HG02852 (cell line): ENCODE measurements around the gene TUBE1.
"Not testable (repeated sequence)": the region's sequence is repeated elsewhere in the genome, so short reads cannot be mapped to it uniquely, and the experiment has no call there.

Experiments
- ATAC-seq: cut with Tn5 transposase; IDR thresholded peaks from one replicate; pipeline ENCODE4 v1.9.1; 2021; ENCODE audit warnings: mild to moderate bottlenecking, moderate library complexity; ENCODE audit not compliant: unreplicated experiment

The TUBE1 gene

DNA sequence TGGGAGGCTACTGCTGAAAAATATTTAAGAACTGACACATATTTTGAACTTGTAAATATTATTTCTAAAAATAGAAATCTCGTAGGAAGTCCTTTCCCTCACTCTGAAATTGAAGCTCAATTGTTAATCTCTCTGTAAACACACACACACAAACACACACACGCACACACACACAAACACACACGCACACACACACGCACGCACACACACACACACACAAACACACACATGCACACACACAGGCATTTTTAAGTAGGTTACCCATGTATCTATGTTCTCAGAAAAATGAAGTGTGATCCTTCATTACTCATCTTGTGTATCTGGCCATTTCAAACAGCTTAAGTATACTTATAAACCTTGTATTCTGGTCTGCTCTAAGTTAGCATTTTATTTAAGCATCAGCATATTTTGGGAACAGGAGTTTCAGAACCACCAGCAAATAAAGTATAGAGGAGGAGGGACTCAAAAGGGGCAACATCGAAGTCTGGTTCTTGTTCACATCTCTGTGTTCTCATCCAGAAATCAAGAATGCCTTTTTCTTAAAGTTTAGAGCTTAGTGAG is 21.8 kb downstream of the TUBE1 start:
- ATAC-seq: no peak

DNA sequence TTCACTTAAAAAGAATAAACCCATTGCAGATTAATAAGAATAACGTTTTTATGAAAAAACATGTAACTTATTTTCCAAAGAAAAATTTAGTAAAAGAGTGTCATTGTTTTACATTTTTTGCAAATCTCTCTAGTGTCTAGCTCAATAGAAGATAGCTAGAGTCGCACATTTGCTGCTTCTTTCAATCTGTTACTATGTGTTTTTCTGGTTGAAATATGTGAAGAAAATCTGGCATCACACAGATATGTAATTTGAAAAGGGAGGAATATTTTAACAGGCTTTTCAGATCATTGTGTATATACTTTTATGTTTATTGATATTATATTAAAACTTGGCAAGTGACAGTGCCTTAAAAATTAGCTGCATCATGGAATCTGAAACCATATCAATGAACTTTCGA is 24.3 kb downstream of the TUBE1 start:
- ATAC-seq: no peak

DNA sequence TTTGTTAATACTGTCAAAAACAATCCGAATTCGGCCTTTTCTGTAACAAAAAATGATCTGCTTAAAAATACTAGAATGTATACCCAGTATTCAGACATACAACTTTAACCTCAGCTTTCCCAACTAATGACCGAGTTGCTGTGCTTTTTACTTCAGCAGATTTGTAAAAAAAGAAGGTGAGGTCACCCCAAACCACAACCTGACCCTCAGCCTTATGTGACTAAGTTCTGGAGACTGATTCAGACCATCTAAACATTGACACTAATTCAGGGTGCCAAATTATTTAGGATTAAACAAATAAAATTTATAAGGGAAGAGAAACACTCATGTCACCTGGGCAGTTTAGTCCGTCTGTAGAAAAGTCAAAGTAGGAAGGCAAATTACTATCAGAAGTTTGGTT is 25.7 kb downstream of the TUBE1 start:
- no peak for ATAC-seq

DNA sequence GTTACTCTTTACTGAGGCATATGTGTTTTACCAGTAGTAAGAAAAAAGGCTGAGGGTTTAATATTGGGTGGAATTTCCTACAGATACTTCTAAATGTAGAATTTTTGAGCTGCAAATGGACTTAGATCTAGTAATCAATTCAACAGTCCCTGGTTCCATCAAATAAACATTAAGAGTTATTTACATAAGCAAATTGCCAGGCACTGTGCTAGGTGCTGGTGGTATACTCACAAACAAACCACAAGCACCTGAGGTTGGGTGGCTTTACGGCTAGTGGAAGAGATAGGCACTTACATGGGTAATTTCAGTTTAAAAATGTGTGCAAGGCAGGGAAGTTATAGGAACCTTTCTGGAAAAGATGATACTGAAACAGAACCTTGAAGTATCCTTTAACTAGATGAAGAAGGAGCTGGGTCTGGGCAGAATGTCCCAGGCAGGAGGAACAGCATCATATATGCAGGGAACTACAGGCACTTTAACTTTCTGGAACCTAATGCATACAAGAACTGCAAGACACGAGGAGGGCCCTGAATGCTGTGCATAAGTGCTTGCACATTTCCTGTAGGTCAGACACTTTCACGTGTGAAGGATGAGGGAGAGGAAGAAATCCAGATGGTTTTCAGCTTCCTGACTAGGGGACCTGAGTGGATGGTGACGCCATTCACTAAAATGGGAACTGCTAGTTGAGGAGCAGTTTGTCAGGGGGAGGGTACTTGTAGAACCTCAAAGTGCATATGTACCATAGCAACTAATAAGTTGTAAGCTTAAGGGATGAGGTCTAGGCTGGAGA is 28.8 kb downstream of the TUBE1 start:
- no peak for ATAC-seq

DNA sequence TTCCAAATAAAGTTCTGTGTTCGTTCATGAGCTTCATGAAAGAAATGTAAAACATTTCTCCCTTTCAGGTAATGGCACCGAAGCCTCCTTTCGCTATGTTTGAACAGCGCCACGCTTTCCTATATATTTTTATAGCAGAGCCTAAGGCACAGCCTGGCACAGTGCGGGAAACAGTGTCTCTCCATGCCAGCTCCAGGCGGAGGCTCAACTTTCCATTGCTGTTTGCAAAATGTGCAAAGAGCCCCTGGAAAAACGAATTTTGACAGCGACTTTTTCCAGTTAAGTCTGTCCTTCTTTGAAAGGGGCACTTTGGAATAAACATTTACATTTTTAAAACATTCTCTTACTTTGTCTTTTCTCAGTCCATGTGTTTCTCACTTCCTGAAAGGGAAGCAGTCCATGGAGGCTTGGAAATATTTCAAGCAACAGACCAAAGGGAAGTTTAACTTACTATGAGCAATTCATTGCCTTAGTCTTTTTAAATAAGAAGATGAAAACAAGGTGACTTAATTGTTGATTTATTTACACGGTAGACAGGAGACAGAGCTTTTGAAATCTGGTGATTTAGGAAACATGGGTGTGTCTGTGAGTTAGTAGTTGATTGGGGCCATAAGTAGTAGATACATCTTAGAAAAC is 32.6 kb downstream of the TUBE1 start:
- ATAC-seq: no peak

DNA sequence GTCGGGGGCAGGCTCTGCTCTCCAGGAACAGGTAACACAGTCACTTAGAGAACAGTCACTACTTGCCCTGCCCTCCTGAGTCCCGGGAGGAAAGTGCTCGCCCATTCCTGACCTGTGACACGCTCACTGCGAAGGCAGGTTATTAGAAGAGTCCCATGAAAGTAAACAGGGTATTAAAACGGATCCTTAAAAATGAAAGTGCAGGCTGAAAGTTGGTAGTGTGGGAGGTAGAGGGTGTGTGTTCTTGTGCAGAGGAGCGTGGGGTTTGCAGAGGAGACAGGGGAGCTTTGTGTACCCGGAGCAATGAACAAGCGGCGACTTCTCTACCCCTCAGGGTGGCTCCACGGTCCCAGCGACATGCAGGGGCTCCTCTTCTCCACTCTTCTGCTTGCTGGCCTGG is 33.3 kb downstream of the TUBE1 start, which contains the start of gene CCN6:
CCN6 (plus strand) TSS at position 104 of the 400 bp plus-strand sequence; CDS start at position 358, 254 bp downstream.
- no peak for ATAC-seq

DNA sequence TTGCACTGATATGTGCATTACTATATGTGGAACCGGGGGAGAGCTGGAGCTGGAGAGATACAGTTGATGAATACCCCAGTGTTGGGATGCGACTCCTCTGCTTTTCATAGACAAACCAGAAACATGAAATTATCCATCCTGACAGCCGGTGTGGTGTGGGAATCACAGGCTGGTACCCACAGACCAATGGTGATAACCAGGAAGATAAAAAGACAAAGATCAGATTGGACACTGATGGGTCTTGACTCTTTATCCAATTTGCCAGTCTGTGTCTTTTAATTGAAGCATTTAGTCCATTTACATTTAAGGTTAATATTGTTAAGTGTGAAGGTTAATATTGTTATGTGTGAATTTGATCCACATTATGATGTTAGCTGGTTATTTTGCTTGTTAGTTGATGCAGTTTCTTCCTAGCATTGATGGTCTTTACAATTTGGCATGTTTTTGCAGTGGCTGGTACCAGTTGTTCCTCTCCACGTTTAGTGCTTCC is 36.0 kb downstream of the TUBE1 start:
- ATAC-seq: not testable (repeated sequence)

DNA sequence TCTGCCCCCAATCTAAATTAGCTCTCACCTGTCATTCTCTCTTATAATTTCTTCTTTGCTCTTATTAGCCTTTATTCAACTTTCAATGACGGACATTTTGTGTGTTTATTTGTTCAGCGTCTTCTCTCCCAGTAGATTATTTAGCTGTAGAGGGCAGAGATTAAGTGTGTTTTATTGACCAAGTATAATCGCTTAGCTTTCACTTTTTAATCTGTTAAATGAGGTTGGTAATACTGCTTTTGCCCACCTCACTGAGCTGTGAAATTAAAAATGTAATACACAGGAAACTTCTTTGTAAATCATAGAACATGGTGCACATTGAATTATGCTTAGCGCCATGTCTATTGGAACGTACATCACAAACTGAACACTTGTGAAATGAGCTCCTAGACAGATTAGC is 36.9 kb downstream of the TUBE1 start:
- ATAC-seq: no peak

DNA sequence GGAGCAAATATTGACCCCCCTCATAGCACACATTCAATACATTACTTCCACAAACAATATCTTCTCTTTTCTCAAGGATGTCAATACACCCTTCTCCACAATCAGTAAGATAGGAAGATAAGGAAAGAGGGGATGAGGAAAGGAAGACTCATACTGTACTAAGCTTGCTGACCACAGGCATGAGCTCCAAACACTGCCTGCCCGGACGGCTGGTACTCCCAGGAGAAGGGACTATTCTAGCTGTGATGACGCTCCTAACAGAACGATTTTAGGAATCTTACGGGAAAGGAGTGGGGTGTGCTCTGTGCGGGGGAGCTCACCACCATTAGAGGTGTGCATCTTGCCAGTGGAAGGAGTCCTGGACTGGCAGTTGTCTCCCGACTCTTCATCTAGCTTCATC is 37.3 kb downstream of the TUBE1 start:
- ATAC-seq: no peak

DNA sequence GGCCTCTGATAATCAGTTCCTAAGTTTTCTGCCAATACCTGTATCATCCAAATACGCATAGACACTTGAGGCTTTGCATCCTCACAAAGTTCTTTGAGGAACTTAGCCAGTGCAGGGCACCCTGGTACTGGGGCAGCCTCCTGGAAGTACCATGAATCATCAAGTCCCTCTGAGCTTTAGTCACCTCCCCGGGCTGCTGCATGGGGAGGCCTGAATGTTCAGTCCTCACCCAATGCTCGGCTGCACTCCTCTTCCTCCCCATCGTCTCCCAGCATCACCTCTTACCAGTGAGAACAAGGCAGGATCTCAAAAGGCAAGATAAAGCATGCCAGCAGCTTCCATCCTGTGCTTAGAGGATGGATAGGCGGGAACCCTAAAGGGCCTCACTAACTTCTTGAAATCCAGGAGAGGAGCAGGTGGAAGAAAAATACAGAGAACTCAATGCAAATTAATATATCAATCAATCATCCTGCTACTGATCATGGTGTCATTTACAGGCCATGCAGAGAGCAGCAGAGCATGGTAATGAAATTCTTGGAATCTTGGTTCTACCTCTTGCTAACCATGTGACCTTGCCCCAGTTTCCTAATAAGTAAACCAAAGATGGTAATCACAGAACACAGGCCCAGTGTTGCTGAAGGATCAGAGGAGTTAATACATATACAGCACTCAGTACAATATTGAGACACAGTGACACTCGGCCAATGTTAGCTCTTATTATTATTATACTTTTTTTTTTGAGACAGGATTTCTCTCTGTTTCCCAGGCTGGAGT is 38.1 kb downstream of the TUBE1 start:
- no peak for ATAC-seq

DNA sequence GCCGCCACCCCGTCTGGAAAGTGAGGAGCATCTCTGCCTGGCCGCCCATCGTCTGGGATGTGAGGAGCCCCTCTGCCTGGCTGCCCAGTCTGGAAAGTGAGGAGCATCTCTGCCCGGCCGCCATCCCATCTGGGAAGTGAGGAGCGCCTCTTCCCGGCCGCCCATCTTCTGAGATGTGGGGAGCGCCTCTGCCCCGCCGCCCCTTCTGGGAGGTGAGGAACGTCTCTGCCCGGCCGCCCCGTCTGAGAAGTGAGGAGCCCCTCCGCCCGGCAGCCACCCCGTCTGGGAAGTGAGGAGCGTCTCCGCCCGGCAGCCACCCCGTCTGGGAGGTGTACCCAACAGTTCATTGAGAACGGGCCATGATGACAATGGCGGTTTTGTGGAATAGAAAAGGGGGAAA is 39.8 kb downstream of the TUBE1 start:
- not testable (repeated sequence) for ATAC-seq

DNA sequence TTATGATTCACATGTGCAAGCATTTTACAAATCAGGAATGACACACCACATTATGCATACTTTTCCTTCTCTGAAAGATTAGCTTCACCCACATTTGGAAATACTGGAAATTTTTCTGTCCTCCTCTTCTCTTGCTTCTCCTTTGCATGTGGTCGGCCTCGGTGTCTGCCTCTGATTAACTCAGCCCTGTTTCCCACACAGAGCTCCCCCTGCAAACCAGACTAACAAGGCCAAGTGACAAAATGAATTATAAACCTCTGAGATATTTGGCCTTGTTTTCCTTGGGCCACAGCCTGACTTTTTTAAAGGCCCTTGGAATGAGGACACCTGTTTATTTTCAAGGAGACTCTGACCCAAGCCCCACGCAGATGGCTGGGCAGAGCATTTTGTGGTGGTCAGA is 42.4 kb downstream of the TUBE1 start:
- no peak for ATAC-seq

DNA sequence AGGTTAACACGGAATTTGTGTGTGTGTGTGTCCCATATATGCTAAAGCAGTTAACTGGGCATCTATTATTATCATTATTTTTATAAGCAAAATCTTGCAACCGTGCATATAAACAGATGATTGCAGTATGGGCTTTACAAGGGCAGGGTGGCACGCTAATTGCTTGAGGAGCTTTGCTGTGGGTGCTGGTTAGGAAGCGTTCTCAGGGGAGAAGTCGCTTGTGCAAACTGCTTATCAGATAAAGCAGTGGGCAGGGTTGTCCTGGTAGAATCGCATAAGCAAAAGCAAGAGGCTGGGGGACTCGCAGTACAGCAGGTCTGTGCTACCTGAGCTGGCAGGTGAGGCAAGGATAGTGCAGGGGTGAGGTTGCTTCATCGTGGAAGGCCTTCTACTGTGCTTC is 43.1 kb downstream of the TUBE1 start:
- no peak for ATAC-seq

DNA sequence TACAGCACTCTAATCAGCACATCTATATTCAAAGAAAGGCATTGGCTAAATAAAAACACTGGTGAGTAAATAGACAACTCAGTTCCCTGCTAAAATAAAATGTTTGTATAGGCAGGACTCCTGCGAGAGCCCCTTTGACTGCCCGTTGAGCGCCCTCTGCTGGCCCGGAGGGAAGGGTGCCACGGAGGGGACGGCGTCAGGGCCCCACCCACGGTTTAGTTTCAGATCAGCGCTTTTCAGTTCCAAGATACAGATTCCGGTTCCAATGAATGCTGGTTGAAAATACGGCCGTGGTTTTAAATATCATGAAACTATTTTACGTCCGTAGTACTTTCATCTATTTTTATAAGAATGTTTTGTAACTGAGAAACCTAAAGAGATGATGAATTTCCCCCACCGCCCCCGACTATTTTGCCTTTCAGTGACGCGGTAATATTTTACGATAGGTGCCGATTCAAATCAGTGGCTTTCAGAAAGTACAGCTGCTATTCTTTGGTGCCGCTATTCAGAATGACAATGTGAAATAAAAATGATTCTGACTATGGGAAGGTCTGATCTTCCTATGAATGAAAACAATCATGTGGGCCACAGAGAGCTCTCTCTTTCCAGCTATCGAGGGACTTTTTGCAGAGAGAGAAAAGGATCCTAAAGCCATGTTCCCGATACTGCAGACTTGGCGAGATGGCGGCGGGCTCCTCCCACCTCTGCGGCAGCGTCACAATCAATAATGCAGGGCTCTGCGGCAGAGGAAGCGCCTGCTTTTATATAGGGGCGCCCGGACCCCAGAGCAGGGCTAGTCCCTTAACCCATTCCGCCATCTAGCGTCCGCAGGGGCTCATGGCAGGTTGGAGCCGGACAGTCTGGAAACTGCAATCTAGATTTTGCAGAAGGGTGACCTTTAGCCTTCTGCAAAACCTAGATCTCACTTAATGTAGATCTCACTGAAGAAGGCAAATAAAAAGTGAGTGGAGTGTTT is 44.0 kb downstream of the TUBE1 start:
- peak; percentile 84 for ATAC-seq

DNA sequence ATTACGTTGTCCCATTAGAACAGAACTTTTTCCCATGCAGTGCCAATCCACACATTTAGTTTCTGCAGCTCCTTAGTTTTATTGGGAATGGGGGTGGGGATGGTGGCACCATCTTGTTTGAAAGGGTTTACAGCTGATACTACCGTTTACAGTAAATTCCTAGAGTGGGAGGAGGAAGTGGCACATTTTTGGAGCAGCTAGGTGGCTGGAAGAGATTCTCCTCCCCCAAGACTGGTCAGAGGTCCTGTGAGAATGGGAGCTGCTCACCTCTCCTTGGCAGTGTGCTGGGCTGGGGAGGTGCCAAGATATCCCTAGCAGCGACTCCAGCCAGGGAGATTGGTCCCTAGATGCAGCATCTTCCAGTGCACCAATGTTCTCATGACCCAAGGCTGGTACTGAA is 45.7 kb downstream of the TUBE1 start:
- ATAC-seq: no peak

DNA sequence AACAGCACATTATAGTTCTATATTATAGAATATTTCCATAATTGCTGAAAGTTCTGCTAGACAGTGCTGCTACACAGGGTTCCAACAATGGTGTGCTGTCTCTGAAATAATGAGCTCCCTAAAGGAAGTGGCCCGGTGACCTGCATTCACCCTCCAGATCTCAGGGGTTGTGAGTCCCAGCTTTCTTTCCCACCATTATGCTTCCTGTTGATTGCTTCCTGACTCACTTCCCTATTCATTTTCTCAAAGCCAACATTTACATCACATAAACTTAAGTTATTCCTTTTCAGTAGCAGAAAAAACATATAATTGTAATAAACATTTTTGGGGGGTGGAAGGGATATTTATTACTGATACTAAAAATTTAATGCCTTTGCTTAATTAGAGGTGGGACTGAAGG is 46.3 kb downstream of the TUBE1 start:
- no peak for ATAC-seq

DNA sequence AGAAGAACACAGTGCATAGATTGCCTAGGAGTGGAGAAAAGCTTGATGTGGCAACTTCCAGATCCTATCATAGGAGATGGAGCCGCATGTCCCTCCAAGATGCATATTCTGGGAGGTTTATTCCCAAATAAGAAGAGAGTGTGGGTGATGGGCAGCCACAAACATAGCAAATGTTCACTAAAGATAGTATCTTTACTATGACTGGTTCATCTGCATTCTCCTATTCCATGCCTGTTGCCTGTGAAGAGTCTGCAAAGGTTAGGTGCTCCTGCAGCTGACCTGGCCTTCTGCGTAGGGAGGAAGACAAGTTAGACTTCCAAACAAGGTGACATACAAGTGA is 47.9 kb downstream of the TUBE1 start:
- no peak for ATAC-seq

DNA sequence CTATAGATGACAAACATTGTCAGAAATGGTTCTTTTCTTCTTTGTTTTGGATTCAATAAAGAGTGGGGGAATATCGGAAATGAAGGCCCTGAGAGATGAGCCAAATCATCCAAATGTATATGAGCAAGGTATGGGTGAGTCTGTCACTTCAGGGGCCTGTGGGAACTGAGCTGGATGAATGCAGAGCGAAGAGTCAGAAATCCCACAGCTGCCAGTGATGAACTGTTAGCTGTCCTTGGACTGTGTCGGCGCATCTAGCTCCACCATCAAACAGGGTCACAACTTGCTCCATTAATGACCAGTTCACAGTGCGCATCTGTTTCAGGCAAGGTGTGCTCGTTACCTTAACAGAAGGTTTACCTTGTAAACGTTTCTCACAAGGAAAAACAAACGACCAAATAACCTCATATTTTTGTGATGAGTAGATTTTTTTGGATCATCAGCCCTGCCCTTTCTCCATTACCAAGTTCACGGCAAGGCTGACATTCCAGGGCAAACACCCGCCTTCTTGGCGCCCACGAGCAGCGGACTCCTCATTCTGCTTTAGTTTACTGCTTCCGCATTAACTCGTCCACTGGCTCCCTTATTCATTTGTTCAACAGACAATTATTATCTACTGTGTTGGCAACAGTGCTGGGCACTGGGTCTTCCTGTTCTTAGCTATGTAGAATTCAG is 48.4 kb downstream of the TUBE1 start:
- no peak for ATAC-seq

DNA sequence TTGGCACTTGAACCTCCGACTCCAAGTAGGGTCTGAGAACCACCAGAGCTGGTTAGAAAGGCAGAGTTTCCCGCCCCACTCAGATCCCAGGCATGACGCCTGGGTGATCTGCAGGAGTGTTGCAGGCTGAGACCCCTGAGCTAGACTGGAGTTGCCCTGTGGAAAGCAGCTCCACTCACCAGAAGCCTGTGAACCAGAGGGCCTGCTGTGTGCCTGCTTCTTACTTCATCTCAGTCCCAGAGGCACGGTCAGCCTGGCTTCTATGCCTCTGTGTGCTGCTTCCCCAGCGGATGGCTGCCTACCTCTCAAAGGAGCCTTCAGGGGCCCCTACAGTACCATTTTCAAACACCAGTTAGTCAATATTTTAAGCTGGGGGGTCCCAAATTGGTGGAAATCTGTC is 49.0 kb downstream of the TUBE1 start:
- no peak for ATAC-seq

DNA sequence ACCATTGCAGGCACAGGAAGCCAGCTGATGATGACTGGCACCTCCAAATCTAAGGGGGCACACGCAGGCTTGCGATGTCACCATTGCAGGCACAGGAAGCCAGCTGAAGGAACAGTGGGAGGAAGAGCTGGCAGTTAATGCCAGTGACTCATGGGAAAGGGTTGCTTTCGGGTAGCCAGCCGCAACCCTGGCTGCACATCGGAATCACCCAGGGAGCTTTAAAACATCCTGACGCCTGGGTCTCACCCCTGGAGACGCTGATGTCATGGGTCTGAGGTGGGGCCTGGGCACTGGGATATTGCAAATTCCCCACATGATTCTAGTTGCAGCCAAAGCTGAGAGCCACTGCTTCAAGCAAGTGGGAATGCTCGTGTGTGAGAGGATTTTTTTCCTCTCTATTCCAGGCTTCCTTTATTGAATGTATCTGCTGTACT is 49.5 kb downstream of the TUBE1 start:
- ATAC-seq: no peak
